Measurements from ENCODE around the gene TAF15. TPM values are rescaled to one million over a fixed set of nuclear protein-coding genes. Genes with fewer than 3 reads are reported as not detected.

TAF15 gene
- total and polyA plus RNA-seq, 10 of the 15 experiments (the other 5 are each of a cell fraction or from before 2014, with no cell fraction given) = 9.5 to 259 (median 40.4) TPM

GRCh38 chr17:35879773-35880654 lies 70.7 kb downstream of the TAF15 start, which contains the start of gene CCL5 (continued):
- peak; percentile 56; the same call in 1 of the 2 replicates for TF ChIP-seq TCF3 (IDR thresholded peaks at IDR 0.05; ENCODE audit: borderline replicate concordance, insufficient read depth, low read depth, low read length)

DNA sequence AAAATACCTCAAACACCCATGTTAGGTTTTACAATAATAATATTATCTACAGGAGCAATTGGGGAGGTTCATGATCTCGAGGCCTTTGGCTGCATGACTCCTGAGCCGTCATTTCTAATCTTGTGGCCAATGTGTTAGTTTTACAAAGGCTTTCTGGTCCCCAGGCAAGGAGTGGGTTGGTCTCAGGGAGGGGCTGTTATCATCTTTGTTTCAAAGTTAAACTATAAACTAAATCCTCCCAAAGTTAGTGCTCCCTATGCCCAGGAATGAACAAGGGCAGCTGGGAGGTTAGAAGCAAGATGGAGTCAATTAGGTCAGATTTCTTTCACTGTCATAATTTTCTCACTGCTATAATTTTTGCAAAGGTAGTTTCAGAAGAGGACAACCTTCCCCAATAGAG lies 80.0 kb downstream of the TAF15 start:
- Histone ChIP-seq H3K4me3 (no peak overlapping the region), H3K4me2 (ENCODE audit: control insufficient read depth, insufficient read depth) (no peak overlapping the region), H3K27me3 (replicated peaks in 1 of 2; ENCODE audit: control insufficient read depth in 2 of 2, insufficient read depth in 2 of 2, low read length in 1 of 2) (no peaks in the 10 kb centered on the region), H3K79me2 (ENCODE audit: control insufficient read depth, insufficient read depth, low read length) (no peaks in the 10 kb centered on the region), H4K20me1 (ENCODE audit: control insufficient read depth, insufficient read depth) (no peaks in the 10 kb centered on the region), H3K27ac (ENCODE audit: control insufficient read depth, insufficient read depth) (no peak overlapping the region), H2AFZ (ENCODE audit: control insufficient read depth, low read depth, low read length) (no peak overlapping the region), H3K9ac (ENCODE audit: control insufficient read depth, insufficient read depth, low read length) (no peak overlapping the region), H3K36me3 (ENCODE audit: control insufficient read depth in 2 of 2, insufficient read depth in 2 of 2, low read length in 1 of 2) (no peaks in the 10 kb centered on the region), H3K9me3 (replicated peaks; ENCODE audit: control insufficient read depth, insufficient read depth, low read length) (no peaks in the 10 kb centered on the region; the same call in 2 of the 3 replicates), H3K4me1 (ENCODE audit: control insufficient read depth, insufficient read depth, low read length) (peaks cover 28% of the 10 kb centered on the region)
- POLR2A ChIA-PET = interaction anchor here (0.6 to 4.7 kb wide), 3 partner anchors 10 to 58 kb away, joined by 5 to 56 read pairs (median 33); partner anchors contain the start of gene CCL5
- CTCF ChIA-PET = interaction anchor here (0.8 to 2.3 kb wide), 9 partner anchors 9 to 41 kb away, joined by 3 to 12 read pairs (median 3); partner anchors contain the start of gene CCL5
- no peak for DNase-seq (ENCODE audit: low read depth, low spot score)
- intact Hi-C loops (cut with micrococcal nuclease; ENCODE audit: unreplicated experiment) (no loop called here), in situ Hi-C loops (cut with MboI) (no loop called here)
- WGBS (ENCODE audit: insufficient coverage, insufficient replicate concordance, low lambda C conversion rate, missing lambda C conversion rate) = 47% methylated on average over 2 of the region's 2 CpGs
- SMC1A ChIA-PET (ENCODE audit: uncharacterized antibody, unreplicated experiment) = interaction anchor here (0.8 to 11.3 kb wide), 10 partner anchors 11 to 61 kb away, joined by 3 to 155 read pairs (median 4); partner anchors contain the start of genes CCL5, HEATR9 and RDM1
- FAIRE-seq = no peak
- ATAC-seq = peak; percentile 56
- RAD21 ChIA-PET (ENCODE audit: unreplicated experiment) = interaction anchor here (1.6 to 9.4 kb wide), 3 partner anchors 12 to 42 kb away, joined by 5 to 125 read pairs (median 17); partner anchors contain the start of gene CCL5
- no TSS peak for BruUV-seq (replicated peaks)
- TF ChIP-seq NR2C2 (IDR thresholded peaks at IDR 0.05; ENCODE audit: borderline replicate concordance, control insufficient read depth, insufficient read length, low read depth) (no peak), E4F1 (IDR thresholded peaks at IDR 0.05; ENCODE audit: borderline replicate concordance, partially characterized antibody) (no peak), SPI1 (IDR thresholded peaks at IDR 0.05; ENCODE audit: borderline replicate concordance, insufficient read depth, low read depth, low read length) (no peak), BHLHE40 (IDR thresholded peaks at IDR 0.05; ENCODE audit: borderline replicate concordance in 1 of 2, low read depth in 2 of 2, low read length in 1 of 2) (peak in 1 of 2 experiments; percentile 20; a peak in 1 of 4 replicates), WRNIP1 (IDR thresholded peaks at IDR 0.05; ENCODE audit: borderline replicate concordance, low read depth, low read length) (no peak), RAD51 (IDR thresholded peaks at IDR 0.05) (0 out of 2 replicates have a peak, but pooled peaks have one; percentile 27), HCFC1 (IDR thresholded peaks at IDR 0.05; ENCODE audit: low read length) (no peak), ATF7 (IDR thresholded peaks at IDR 0.05; ENCODE audit: low read depth) (peak; percentile 40; the same call in 1 of the 2 replicates), IRF4 (IDR thresholded peaks at IDR 0.05; ENCODE audit: low read depth, low read length) (no peak)
- TF ChIP-seq, protein P1, sequence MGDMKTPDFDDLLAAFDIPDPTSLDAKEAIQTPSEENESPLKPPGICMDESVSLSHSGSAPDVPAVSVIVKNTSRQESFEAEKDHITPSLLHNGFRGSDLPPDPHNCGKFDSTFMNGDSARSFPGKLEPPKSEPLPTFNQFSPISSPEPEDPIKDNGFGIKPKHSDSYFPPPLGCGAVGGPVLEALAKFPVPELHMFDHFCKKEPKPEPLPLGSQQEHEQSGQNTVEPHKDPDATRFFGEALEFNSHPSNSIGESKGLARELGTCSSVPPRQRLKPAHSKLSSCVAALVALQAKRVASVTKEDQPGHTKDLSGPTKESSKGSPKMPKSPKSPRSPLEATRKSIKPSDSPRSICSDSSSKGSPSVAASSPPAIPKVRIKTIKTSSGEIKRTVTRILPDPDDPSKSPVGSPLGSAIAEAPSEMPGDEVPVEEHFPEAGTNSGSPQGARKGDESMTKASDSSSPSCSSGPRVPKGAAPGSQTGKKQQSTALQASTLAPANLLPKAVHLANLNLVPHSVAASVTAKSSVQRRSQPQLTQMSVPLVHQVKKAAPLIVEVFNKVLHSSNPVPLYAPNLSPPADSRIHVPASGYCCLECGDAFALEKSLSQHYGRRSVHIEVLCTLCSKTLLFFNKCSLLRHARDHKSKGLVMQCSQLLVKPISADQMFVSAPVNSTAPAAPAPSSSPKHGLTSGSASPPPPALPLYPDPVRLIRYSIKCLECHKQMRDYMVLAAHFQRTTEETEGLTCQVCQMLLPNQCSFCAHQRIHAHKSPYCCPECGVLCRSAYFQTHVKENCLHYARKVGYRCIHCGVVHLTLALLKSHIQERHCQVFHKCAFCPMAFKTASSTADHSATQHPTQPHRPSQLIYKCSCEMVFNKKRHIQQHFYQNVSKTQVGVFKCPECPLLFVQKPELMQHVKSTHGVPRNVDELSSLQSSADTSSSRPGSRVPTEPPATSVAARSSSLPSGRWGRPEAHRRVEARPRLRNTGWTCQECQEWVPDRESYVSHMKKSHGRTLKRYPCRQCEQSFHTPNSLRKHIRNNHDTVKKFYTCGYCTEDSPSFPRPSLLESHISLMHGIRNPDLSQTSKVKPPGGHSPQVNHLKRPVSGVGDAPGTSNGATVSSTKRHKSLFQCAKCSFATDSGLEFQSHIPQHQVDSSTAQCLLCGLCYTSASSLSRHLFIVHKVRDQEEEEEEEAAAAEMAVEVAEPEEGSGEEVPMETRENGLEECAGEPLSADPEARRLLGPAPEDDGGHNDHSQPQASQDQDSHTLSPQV (IDR thresholded peaks at IDR 0.05) = peak; percentile 91

All from GM12878 (cell line).